ENCODE results near the gene PPP4R4.

- no peak for TF ChIP-seq EZH2 (IDR thresholded peaks at IDR 0.05)
- TF ChIP-seq CTCF (IDR thresholded peaks at IDR 0.05): no peak
- TF ChIP-seq EZH2phosphoT487 (IDR thresholded peaks at IDR 0.05): no peak
Measured at GRCh38 chr14:94224040-94224439, 49.9 kb downstream of the PPP4R4 start.
